ENCODE measurements around the gene BRIX1. TPM values are rescaled to one million over a fixed set of nuclear protein-coding genes. Genes with fewer than 3 reads are reported as not detected.
A peak's percentile ranks its signal among the peaks of the same experiment; 100 is the strongest.

BRIX1 gene
- total and polyA plus RNA-seq, 2 of the 13 experiments (the other 11 are each of a cell fraction or from before 2014, with no cell fraction given), result 23.6 to 78.4 TPM

GRCh38 chr5:34915856-34916192 is 313 bp downstream of the BRIX1 start (continued):
- TF ChIP-seq, protein P1, sequence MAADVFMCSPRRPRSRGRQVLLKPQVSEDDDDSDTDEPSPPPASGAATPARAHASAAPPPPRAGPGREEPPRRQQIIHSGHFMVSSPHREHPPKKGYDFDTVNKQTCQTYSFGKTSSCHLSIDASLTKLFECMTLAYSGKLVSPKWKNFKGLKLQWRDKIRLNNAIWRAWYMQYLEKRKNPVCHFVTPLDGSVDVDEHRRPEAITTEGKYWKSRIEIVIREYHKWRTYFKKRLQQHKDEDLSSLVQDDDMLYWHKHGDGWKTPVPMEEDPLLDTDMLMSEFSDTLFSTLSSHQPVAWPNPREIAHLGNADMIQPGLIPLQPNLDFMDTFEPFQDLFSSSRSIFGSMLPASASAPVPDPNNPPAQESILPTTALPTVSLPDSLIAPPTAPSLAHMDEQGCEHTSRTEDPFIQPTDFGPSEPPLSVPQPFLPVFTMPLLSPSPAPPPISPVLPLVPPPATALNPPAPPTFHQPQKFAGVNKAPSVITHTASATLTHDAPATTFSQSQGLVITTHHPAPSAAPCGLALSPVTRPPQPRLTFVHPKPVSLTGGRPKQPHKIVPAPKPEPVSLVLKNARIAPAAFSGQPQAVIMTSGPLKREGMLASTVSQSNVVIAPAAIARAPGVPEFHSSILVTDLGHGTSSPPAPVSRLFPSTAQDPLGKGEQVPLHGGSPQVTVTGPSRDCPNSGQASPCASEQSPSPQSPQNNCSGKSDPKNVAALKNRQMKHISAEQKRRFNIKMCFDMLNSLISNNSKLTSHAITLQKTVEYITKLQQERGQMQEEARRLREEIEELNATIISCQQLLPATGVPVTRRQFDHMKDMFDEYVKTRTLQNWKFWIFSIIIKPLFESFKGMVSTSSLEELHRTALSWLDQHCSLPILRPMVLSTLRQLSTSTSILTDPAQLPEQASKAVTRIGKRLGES (CRISPR knock-in tag; IDR thresholded peaks at IDR 0.05; ENCODE audit: borderline replicate concordance), result no peak
- TF ChIP-seq, protein P2, sequence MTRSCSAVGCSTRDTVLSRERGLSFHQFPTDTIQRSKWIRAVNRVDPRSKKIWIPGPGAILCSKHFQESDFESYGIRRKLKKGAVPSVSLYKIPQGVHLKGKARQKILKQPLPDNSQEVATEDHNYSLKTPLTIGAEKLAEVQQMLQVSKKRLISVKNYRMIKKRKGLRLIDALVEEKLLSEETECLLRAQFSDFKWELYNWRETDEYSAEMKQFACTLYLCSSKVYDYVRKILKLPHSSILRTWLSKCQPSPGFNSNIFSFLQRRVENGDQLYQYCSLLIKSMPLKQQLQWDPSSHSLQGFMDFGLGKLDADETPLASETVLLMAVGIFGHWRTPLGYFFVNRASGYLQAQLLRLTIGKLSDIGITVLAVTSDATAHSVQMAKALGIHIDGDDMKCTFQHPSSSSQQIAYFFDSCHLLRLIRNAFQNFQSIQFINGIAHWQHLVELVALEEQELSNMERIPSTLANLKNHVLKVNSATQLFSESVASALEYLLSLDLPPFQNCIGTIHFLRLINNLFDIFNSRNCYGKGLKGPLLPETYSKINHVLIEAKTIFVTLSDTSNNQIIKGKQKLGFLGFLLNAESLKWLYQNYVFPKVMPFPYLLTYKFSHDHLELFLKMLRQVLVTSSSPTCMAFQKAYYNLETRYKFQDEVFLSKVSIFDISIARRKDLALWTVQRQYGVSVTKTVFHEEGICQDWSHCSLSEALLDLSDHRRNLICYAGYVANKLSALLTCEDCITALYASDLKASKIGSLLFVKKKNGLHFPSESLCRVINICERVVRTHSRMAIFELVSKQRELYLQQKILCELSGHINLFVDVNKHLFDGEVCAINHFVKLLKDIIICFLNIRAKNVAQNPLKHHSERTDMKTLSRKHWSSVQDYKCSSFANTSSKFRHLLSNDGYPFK (CRISPR knock-in tag; IDR thresholded peaks at IDR 0.05; ENCODE audit: borderline replicate concordance), result no peak
- TF ChIP-seq ZNF33A (CRISPR knock-in tag; IDR thresholded peaks at IDR 0.05; ENCODE audit: borderline replicate concordance), result no peak
- TF ChIP-seq ZFP82 (CRISPR knock-in tag; IDR thresholded peaks at IDR 0.05; ENCODE audit: borderline replicate concordance), result no peak
- no peak for TF ChIP-seq MXI1 (IDR thresholded peaks at IDR 0.05; ENCODE audit: borderline replicate concordance, low read depth, low read length)
- no peak for TF ChIP-seq HNRNPLL (IDR thresholded peaks at IDR 0.05; ENCODE audit: low read depth, low read length, poor library complexity, severe bottlenecking)
- no peak for TF ChIP-seq SP5 (CRISPR knock-in tag; IDR thresholded peaks at IDR 0.05; ENCODE audit: borderline replicate concordance, low read depth)
- TF ChIP-seq MIXL1 (CRISPR knock-in tag; IDR thresholded peaks at IDR 0.05), result no peak
- TF ChIP-seq NFE2L1 (CRISPR knock-in tag; IDR thresholded peaks at IDR 0.05; ENCODE audit: borderline replicate concordance), result no peak
- TF ChIP-seq ZFP1 (CRISPR knock-in tag; IDR thresholded peaks at IDR 0.05), result no peak
- TF ChIP-seq KLF9 (CRISPR knock-in tag; IDR thresholded peaks at IDR 0.05; ENCODE audit: low read depth), result no peak
- TF ChIP-seq ZNF556 (CRISPR knock-in tag; IDR thresholded peaks at IDR 0.05; ENCODE audit: borderline replicate concordance), result 0 out of 2 replicates have a peak, but pooled peaks have one; percentile 14
- TF ChIP-seq THAP8 (CRISPR knock-in tag; IDR thresholded peaks at IDR 0.05; ENCODE audit: borderline replicate concordance), result 0 out of 2 replicates have a peak, but pooled peaks have one; percentile 77
- no peak for TF ChIP-seq BORCS8-MEF2B (CRISPR knock-in tag; IDR thresholded peaks at IDR 0.05)
- no peak for TF ChIP-seq CREB1 (IDR thresholded peaks at IDR 0.05)
- TF ChIP-seq CREB1 (CRISPR knock-in tag; IDR thresholded peaks at IDR 0.05), result no peak
- no peak; the same call in 1 of the 2 replicates for TF ChIP-seq GTF3A (CRISPR knock-in tag; conservative IDR thresholded peaks at IDR 0.05)
- TF ChIP-seq ZNF605 (CRISPR knock-in tag; IDR thresholded peaks at IDR 0.05), result peak; percentile 32; the same call in 1 of the 2 replicates
- TF ChIP-seq ZNF616 (CRISPR knock-in tag; IDR thresholded peaks at IDR 0.05; ENCODE audit: low read depth), result no peak
- no peak for TF ChIP-seq ZNF501 (CRISPR knock-in tag; IDR thresholded peaks at IDR 0.05)
- no peak for TF ChIP-seq ZNF282 (IDR thresholded peaks at IDR 0.05; ENCODE audit: partially characterized antibody)
- no peak for TF ChIP-seq TCF12 (IDR thresholded peaks at IDR 0.05)
- no peak for TF ChIP-seq TCF12 (CRISPR knock-in tag; IDR thresholded peaks at IDR 0.05)
- TF ChIP-seq ZMYM2 (CRISPR knock-in tag; IDR thresholded peaks at IDR 0.05), result no peak
- TF ChIP-seq ZBTB14 (CRISPR knock-in tag; IDR thresholded peaks at IDR 0.05), result no peak
- no peak for TF ChIP-seq ZNF788 (CRISPR knock-in tag; IDR thresholded peaks at IDR 0.05; ENCODE audit: borderline replicate concordance)
- TF ChIP-seq MTF1 (CRISPR knock-in tag; IDR thresholded peaks at IDR 0.05), result no peak

Data from HepG2 (cell line).